GM13977 (cell line): ENCODE measurements around the gene MAP3K4.

Experiments used
- DNase-seq: peaks from one replicate; pipeline ENCODE4 v3.0.0; 2012; ENCODE audit warnings: low spot score
- in situ Hi-C: fragments of 300-500 bp; cut with MboI; formaldehyde crosslinking; loops from one replicate; pipeline ENCODE4 v1.12.0; 2022; ENCODE audit warnings: low sequenced_read_pairs, low pct_unique_long_range_greater_than_20kb, mixed read lengths, inconsistent platforms; ENCODE audit not compliant: unreplicated experiment
- TF ChIP-seq, protein P1 (sequence below): IDR thresholded peaks from 2 replicates; pipeline ENCODE4 v1.5.1; 2012; ENCODE audit warnings: mild to moderate bottlenecking, control low read depth; ENCODE audit not compliant: insufficient read depth; ENCODE audit errors: extremely low read depth, missing control alignments

Gene MAP3K4

DNA sequence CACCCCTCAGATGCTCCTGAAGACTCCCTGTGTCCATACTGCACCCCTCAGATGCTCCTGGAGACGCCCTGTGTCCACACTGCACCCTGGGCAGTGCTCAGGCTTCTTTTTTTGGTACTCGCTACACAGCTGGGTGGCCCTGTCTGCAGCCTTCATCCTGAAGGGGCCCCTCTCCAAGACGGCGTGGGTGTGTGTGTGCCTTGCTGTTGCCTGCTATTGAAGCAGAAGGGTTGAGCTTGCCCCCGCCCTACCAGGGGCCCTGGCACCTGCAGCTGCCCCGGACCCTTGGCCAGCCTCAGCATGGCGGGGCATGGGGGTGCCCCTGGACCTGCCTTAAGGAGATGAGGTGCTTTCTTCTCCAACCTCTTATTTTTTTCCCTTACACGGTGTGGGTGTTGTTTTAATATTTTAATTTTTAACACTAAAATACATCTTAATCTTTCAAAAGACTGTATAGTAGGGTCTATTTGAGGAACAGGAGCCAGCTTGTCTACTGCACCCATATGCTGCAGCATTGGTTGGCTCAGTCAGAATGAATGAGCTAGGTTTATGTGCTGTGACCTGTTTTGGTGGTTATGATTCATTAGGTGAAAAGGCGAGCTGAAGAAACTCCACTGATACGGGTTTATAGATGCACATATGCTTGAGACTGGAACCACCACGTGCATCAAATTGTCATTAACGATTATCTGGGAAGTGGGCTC is 146.4 kb downstream of the MAP3K4 start:
- TF ChIP-seq, protein P1, sequence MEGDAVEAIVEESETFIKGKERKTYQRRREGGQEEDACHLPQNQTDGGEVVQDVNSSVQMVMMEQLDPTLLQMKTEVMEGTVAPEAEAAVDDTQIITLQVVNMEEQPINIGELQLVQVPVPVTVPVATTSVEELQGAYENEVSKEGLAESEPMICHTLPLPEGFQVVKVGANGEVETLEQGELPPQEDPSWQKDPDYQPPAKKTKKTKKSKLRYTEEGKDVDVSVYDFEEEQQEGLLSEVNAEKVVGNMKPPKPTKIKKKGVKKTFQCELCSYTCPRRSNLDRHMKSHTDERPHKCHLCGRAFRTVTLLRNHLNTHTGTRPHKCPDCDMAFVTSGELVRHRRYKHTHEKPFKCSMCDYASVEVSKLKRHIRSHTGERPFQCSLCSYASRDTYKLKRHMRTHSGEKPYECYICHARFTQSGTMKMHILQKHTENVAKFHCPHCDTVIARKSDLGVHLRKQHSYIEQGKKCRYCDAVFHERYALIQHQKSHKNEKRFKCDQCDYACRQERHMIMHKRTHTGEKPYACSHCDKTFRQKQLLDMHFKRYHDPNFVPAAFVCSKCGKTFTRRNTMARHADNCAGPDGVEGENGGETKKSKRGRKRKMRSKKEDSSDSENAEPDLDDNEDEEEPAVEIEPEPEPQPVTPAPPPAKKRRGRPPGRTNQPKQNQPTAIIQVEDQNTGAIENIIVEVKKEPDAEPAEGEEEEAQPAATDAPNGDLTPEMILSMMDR, result no peak
- no peak for DNase-seq
- in situ Hi-C loops, result loop anchor here (25.0 kb wide), 1 partner anchor 224 kb away; no protein-coding TSS in a partner anchor

DNA sequence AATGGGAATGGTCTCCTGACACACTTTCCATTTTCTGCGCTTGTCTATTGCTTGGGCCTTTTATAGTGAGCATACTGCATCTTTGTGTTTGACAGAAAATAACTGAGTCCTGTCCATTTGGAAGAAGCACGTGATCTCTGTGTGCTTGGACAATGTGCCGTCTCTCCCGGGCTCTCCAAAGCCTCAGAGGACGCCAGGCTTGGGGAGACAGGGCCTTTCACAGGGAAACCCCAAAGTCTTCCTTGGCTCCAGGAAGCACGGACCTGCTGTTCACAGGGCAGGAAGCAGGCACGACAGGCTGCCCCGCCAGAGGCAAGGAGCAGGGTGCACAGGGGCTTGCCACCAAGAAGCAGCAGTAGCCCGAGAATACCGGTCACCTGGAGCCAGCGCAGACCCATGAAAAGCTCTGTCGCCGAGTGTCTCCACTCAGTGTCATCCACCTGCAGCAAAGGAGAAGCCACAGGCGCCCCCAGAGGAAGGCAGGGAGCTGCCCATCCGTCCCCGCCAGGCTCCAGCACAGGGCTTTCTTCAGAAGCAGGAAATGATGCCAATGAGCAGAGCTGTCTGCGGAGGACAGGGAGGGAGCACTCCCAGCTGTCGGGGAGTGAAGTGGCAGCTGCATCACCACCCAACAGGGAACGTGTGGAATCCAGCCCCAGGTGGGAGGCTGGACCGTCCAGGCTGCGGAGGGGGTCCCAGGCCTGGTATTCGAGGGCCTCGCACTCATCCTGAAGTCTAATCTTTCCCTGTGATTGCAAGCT is 147.2 kb downstream of the MAP3K4 start:
- TF ChIP-seq, protein P1, result no peak
- DNase-seq, result no peak
- in situ Hi-C loops, result loop anchor here (25.0 kb wide), 1 partner anchor 224 kb away; no protein-coding TSS in a partner anchor

DNA sequence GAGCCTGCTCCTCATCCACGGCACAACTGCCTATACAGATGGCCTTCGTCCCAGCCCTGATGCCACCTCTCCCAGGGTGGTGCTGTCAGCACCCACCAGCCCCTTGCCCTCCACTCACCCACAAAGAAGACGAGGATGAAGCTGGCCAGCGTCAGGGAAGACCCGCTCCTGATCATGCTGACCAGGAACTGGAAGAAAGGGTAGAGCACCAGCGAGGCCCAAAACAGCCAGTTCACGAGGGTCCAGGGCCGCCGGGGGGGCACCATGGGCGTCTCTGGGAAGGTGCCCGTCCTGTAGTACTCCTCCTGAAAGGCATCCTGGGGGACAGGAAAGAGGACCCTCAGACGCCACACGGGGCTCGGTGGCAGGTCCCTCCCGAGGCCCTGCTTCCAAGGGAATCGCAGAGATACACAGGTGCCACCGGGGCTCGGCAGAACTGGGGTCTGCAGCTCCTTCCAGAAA is 147.8 kb downstream of the MAP3K4 start:
- TF ChIP-seq, protein P1, result no peak
- in situ Hi-C loops, result loop anchor here (25.0 kb wide), 1 partner anchor 223 kb away; no protein-coding TSS in a partner anchor
- no peak for DNase-seq

DNA sequence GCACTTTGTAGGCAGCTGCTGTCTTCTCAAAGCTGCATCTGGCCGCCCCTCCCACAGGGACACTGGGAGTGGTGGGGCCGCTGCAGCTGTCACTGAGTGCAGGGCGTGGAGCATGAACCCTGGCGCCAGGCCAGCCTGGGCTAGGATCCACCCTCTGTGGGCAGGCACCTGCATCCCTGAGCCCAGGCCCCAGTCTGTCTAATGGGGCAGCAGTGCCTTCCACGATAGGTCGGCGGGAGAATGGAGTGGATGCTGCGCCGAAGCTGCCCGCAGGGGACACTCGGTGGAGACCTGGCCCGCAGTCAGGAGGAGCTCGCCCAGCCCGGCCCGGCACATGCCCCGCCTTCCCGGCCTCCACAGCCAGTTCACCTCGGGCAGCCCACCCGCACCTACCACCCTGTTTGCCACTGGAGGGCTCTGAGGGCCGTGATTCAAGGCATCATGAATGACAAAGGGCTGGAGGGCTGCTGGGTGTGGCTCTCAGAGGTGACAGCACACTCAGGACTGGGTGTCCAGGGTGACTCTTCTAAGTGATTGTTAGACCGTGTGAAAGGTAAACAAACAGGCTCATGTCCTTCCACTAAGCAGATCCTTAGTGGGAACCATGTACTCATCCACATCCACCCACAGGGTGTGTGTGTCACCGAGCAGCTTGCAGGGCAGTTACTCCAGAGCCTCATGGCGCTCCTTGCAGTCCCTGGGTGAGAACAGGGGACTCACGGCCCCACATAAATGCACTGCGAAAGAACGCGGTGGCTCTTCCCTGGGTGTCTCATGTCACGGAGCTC is 148.4 kb downstream of the MAP3K4 start:
- TF ChIP-seq, protein P1, result no peak
- in situ Hi-C loops, result loop anchor here (25.0 kb wide), 1 partner anchor 222 kb away; no protein-coding TSS in a partner anchor
- no peak for DNase-seq

DNA sequence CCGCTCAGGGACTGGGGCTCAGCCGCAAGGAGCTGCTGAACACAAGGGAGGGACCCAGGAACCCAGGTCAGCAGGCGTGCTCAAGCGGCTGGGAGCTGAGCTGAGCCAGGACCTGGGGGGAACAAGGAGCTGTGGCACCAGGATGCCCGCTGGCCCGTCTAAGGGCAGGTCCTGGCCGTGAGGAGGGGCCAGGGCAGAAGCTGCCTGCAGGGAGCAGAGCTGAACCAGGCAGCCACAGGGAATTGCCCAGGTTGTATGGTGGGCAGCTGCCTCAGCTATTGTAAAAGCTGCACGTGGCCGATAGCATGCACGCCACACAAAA is 148.9 kb downstream of the MAP3K4 start:
- TF ChIP-seq, protein P1, result no peak
- DNase-seq, result no peak
- in situ Hi-C loops, result loop anchor here (25.0 kb wide), 1 partner anchor 222 kb away; no protein-coding TSS in a partner anchor

DNA sequence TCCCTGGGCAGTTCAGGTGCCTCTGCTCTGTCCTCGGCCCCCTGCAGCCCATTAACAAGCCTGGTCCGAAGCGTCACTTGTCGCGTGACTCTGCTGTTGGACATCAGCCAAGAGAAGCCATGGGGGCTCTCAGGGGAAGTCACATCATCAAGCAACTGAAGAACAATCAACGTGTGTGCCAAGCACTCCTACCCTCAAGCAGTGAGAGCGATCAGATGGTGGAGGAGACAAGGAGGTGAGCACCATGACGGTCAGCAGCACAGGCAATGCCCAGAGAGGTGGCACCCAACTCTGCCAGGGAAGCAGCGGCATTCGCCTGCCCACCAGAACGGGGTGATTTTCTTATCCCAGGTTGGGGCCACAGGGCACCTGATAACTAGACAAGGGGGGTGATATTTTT is 149.6 kb downstream of the MAP3K4 start:
- TF ChIP-seq, protein P1, result no peak
- DNase-seq, result no peak
- in situ Hi-C loops, result loop anchor here (25.0 kb wide), 1 partner anchor 221 kb away; no protein-coding TSS in a partner anchor
